ENCODE data around the gene IGF1R.

IGF1R gene

GRCh38 chr15:98653686-98654085, 5.3 kb downstream of the IGF1R start:
- Histone ChIP-seq H3K27me3 (no peaks in the 10 kb centered on the region), H3K36me3 (peaks cover 0 to 12% (median 6%) of the 10 kb centered on the region in 11 experiments; a peak in 5 of 22 replicates), H3K4me2 (peak overlapping the region; percentile 83 to 93 (median 86)), H3K4me3 (peak overlapping the region; percentile 89 to 98 (median 94); a peak in 15 of 20 replicates), H3K9me3 (replicated peaks in 1 of 11) (no peaks in the 10 kb centered on the region), H3K4me1 (peaks cover 48 to 71% (median 65%) of the 10 kb centered on the region in 10 experiments), H4K20me1 (peaks cover 36 to 78% (median 58%) of the 10 kb centered on the region in 11 experiments), H3K9ac (peak overlapping the region; percentile 92 to 100 (median 99); a peak in 20 of 22 replicates), H3K27ac (peak overlapping the region in 10 of 11 experiments; percentile 18 to 99 (median 98); a peak in 20 of 22 replicates)
- TF ChIP-seq Cebpa-rat (IDR thresholded peaks at IDR 0.05), result peak in 6 of 11 experiments; percentile 49 to 89 (median 82); a peak in 10 of 22 replicates

GRCh38 chr15:98654790-98655360, 6.5 kb downstream of the IGF1R start:
- Histone ChIP-seq H3K9ac (peak overlapping the region in 8 of 11 experiments; percentile 41 to 100 (median 98); a peak in 14 of 22 replicates), H3K4me3 (peak overlapping the region in 2 of 10 experiments; percentile 91 to 97; a peak in 2 of 20 replicates), H3K4me2 (peak overlapping the region; percentile 83 to 93 (median 86)), H4K20me1 (peaks cover 48 to 86% (median 67%) of the 10 kb centered on the region in 11 experiments), H3K27me3 (no peaks in the 10 kb centered on the region), H3K9me3 (replicated peaks in 1 of 11) (no peaks in the 10 kb centered on the region), H3K36me3 (peaks cover 0 to 16% (median 6%) of the 10 kb centered on the region in 11 experiments; a peak in 6 of 22 replicates), H3K4me1 (peaks cover 59 to 83% (median 75%) of the 10 kb centered on the region in 10 experiments), H3K27ac (peak overlapping the region in 8 of 11 experiments; percentile 97 to 99 (median 98); a peak in 17 of 22 replicates)
- TF ChIP-seq Cebpa-rat (IDR thresholded peaks at IDR 0.05), result no peak

- peaks cover 68 to 92% (median 84%) of the 10 kb centered on the region in 10 experiments for H3K4me1 ChIP-seq
- H3K27ac ChIP-seq, result peak overlapping the region in 7 of 11 experiments; percentile 97 to 99 (median 98); a peak in 15 of 22 replicates
- H3K27me3 ChIP-seq, result no peaks in the 10 kb centered on the region
- peak overlapping the region in 2 of 11 experiments; percentile 20 to 30; a peak in 3 of 22 replicates for H3K9ac ChIP-seq
- TF ChIP-seq Cebpa-rat (IDR thresholded peaks at IDR 0.05), result no peak
- H3K4me2 ChIP-seq, result peak overlapping the region; percentile 14 to 91 (median 85); a peak in 20 of 22 replicates
- peaks cover 57 to 87% (median 71%) of the 10 kb centered on the region in 11 experiments for H4K20me1 ChIP-seq
- peaks cover 0 to 25% (median 10%) of the 10 kb centered on the region in 11 experiments; a peak in 10 of 22 replicates for H3K36me3 ChIP-seq
- H3K9me3 ChIP-seq (replicated peaks in 1 of 11), result no peaks in the 10 kb centered on the region
- H3K4me3 ChIP-seq, result no peak overlapping the region
These were observed 7.4 kb downstream of the IGF1R start for GRCh38 chr15:98655732-98656131.

GRCh38 chr15:98657721-98658120, 9.4 kb downstream of the IGF1R start:
- H3K27me3 ChIP-seq, result no peaks in the 10 kb centered on the region
- peaks cover 0 to 45% (median 23%) of the 10 kb centered on the region in 11 experiments; a peak in 15 of 22 replicates for H3K36me3 ChIP-seq
- H3K9me3 ChIP-seq (replicated peaks in 1 of 11), result no peaks in the 10 kb centered on the region
- H3K27ac ChIP-seq, result peak overlapping the region in 8 of 11 experiments; percentile 2 to 43 (median 17); a peak in 10 of 22 replicates
- H3K4me2 ChIP-seq, result peak overlapping the region; percentile 37 to 91 (median 85)
- TF ChIP-seq Cebpa-rat (IDR thresholded peaks at IDR 0.05), result no peak
- H3K4me1 ChIP-seq, result peaks cover 72 to 100% (median 94%) of the 10 kb centered on the region in 10 experiments
- H3K4me3 ChIP-seq, result no peak overlapping the region
- H3K9ac ChIP-seq, result peak overlapping the region in 5 of 11 experiments; percentile 0 to 24 (median 13); a peak in 7 of 22 replicates
- H4K20me1 ChIP-seq, result peaks cover 77 to 100% (median 87%) of the 10 kb centered on the region in 11 experiments

GRCh38 chr15:98658831-98659699, 10.7 kb downstream of the IGF1R start:
- Histone ChIP-seq H3K9ac (peak overlapping the region in 2 of 11 experiments; percentile 19 to 44; a peak in 2 of 22 replicates), H3K4me1 (peaks cover 63 to 100% (median 98%) of the 10 kb centered on the region in 10 experiments), H4K20me1 (peaks cover 89 to 100% (median 97%) of the 10 kb centered on the region in 11 experiments), H3K4me2 (peak overlapping the region; percentile 53 to 91 (median 76); a peak in 21 of 22 replicates), H3K36me3 (peaks cover 0 to 58% (median 29%) of the 10 kb centered on the region in 11 experiments; a peak in 15 of 22 replicates), H3K27me3 (no peaks in the 10 kb centered on the region), H3K9me3 (replicated peaks in 1 of 11) (no peaks in the 10 kb centered on the region), H3K27ac (no peak overlapping the region; a peak in 2 of 22 replicates), H3K4me3 (no peak overlapping the region)
- no peak for TF ChIP-seq Cebpa-rat (IDR thresholded peaks at IDR 0.05)

- H3K9ac ChIP-seq, result peak overlapping the region in 3 of 11 experiments; percentile 14 to 44 (median 24); a peak in 3 of 22 replicates
- peak overlapping the region in 10 of 11 experiments; percentile 46 to 86 (median 66) for H3K4me2 ChIP-seq
- H3K9me3 ChIP-seq (replicated peaks in 1 of 11), result no peaks in the 10 kb centered on the region
- H3K27me3 ChIP-seq, result no peaks in the 10 kb centered on the region
- no peak overlapping the region for H3K27ac ChIP-seq
- no peak overlapping the region for H3K4me3 ChIP-seq
- peaks cover 0 to 62% (median 31%) of the 10 kb centered on the region in 11 experiments; a peak in 15 of 22 replicates for H3K36me3 ChIP-seq
- H3K4me1 ChIP-seq, result peaks cover 60 to 100% (median 98%) of the 10 kb centered on the region in 10 experiments
- no peak for TF ChIP-seq Cebpa-rat (IDR thresholded peaks at IDR 0.05)
- H4K20me1 ChIP-seq, result peaks cover 89 to 100% (median 98%) of the 10 kb centered on the region in 11 experiments
These were observed 11.7 kb downstream of the IGF1R start for GRCh38 chr15:98660055-98660454.

- no peak for TF ChIP-seq Cebpa-rat (IDR thresholded peaks at IDR 0.05)
- peaks cover 92 to 100% (median 100%) of the 10 kb centered on the region in 11 experiments for H4K20me1 ChIP-seq
- H3K4me1 ChIP-seq, result peaks cover 66 to 100% (median 98%) of the 10 kb centered on the region in 10 experiments
- no peak overlapping the region for H3K4me3 ChIP-seq
- no peaks in the 10 kb centered on the region for H3K9me3 ChIP-seq (replicated peaks in 1 of 11)
- H3K27ac ChIP-seq, result peak overlapping the region in 4 of 11 experiments; percentile 1 to 39 (median 11); a peak in 2 of 22 replicates
- no peak overlapping the region for H3K9ac ChIP-seq
- H3K4me2 ChIP-seq, result peak overlapping the region in 9 of 11 experiments; percentile 23 to 84 (median 45); a peak in 18 of 22 replicates
- H3K27me3 ChIP-seq, result no peaks in the 10 kb centered on the region
- H3K36me3 ChIP-seq, result peaks cover 0 to 73% (median 42%) of the 10 kb centered on the region in 11 experiments; a peak in 16 of 22 replicates
These were observed 14.7 kb downstream of the IGF1R start for GRCh38 chr15:98663045-98663444.

- peaks cover 66 to 100% (median 98%) of the 10 kb centered on the region in 10 experiments for H3K4me1 ChIP-seq
- H3K27me3 ChIP-seq, result no peaks in the 10 kb centered on the region
- H3K27ac ChIP-seq, result peak overlapping the region in 2 of 11 experiments; percentile 14 to 39; a peak in 2 of 22 replicates
- H3K4me3 ChIP-seq, result no peak overlapping the region
- no peaks in the 10 kb centered on the region for H3K9me3 ChIP-seq (replicated peaks in 1 of 11)
- no peak for TF ChIP-seq Cebpa-rat (IDR thresholded peaks at IDR 0.05)
- H3K36me3 ChIP-seq, result peaks cover 0 to 79% (median 43%) of the 10 kb centered on the region in 11 experiments; a peak in 16 of 22 replicates
- peak overlapping the region in 10 of 11 experiments; percentile 14 to 84 (median 42); a peak in 18 of 22 replicates for H3K4me2 ChIP-seq
- H3K9ac ChIP-seq, result no peak overlapping the region
- H4K20me1 ChIP-seq, result peaks cover 92 to 100% (median 100%) of the 10 kb centered on the region in 11 experiments
These were observed 15.3 kb downstream of the IGF1R start for GRCh38 chr15:98663606-98664005.

All from BLaER1 treated with 17β-estradiol and CSF1 and Interleukin-3, amounts not matched to agents 10 nM and 100 nM (cell line).